Panc1 (cell line): Measurements from ENCODE around the gene ZFP92. TPM values are rescaled to one million over a fixed set of nuclear protein-coding genes. Genes with fewer than 3 reads are reported as not detected.

Experiments
- ATAC-seq: fragments of 200-7000 bp; cut with Tn5 transposase; 2 replicates; pipeline ENCODE4 v1.9.1; 2020; ENCODE audit warnings: mild to moderate bottlenecking, moderate library complexity
- BruUV-seq: library from RNA; stranded (reverse); fragments of 400-500 nt; replicated peaks from 2 replicates; lab custom pipeline; 2021; lab: Mats Ljungman, UMichigan
- CTCF ChIA-PET: fragments of 300-600 bp; sonication (Branson Sonifier 250); formaldehyde crosslinking; loops from one replicate; lab custom pipeline; 2022; ENCODE audit warnings: antibody characterized with exemption; lab: Charles Lee
- POLR2A ChIA-PET: fragments of 300-600 bp; sonication (Branson Sonifier 250); formaldehyde crosslinking; loops from one replicate; lab custom pipeline; 2022; ENCODE audit warnings: antibody characterized with exemption; lab: Charles Lee
- DNase-seq: peaks from one replicate; pipeline ENCODE4 v3.0.0-alpha.2; 2010; ENCODE audit warnings: low read depth, low spot score
- H3K27ac ChIP-seq: 2 replicates; pipeline ENCODE4 v1.5.1; 2011; ENCODE audit warnings: mild to moderate bottlenecking, low read length, inconsistent platforms
- H3K27me3 ChIP-seq: fragments of 200-500 bp; sonication (Bioruptor generic); 2 replicates; pipeline ENCODE4 v1.6.0; 2014; ENCODE audit warnings: low read length, inconsistent platforms; ENCODE audit not compliant: control insufficient read depth, insufficient read depth
- H3K36me3 ChIP-seq: fragments of 200-500 bp; sonication (Bioruptor generic); 2 replicates; pipeline ENCODE4 v1.5.1; 2014; ENCODE audit warnings: inconsistent platforms, mild to moderate bottlenecking, low read length, moderate library complexity; ENCODE audit not compliant: control insufficient read depth, insufficient read depth
- H3K4me1 ChIP-seq: 2 replicates; pipeline ENCODE4 v1.5.1; 2011; ENCODE audit warnings: inconsistent platforms, mild to moderate bottlenecking, low read length, moderate library complexity; ENCODE audit not compliant: control insufficient read depth, insufficient read depth
- H3K4me3 ChIP-seq, 2 experiments: 2 replicates each; pipeline ENCODE4 v1.5.1; 2011 to 2012; ENCODE audit warnings: low read depth in 2 of 2, low read length in 2 of 2, mild to moderate bottlenecking in 2 of 2, inconsistent platforms in 1 of 2, moderate library complexity in 1 of 2
- H3K9me3 ChIP-seq: fragments of 200-500 bp; sonication (Bioruptor generic); 2 replicates; pipeline ENCODE4 v1.5.1; 2014; ENCODE audit warnings: low read depth, mild to moderate bottlenecking, inconsistent platforms, low read length, moderate library complexity; ENCODE audit not compliant: control insufficient read depth, insufficient read depth
- CTCF ChIP-seq: fragments of 450-650 bp; IDR thresholded peaks from 2 replicates; pipeline ENCODE4 v1.5.1; 2017; ENCODE audit warnings: mild to moderate bottlenecking
- POLR2AphosphoS5 ChIP-seq: IDR thresholded peaks from 2 replicates; pipeline ENCODE4 v1.6.1; 2012; ENCODE audit warnings: mild to moderate bottlenecking, low read depth, low read length, moderate library complexity
- REST ChIP-seq, 2 experiments: IDR thresholded peaks; 2 replicates each; pipeline ENCODE4 v1.6.1; 2011 to 2012; ENCODE audit warnings: low read depth in 2 of 2, control low read depth in 1 of 2, low read length in 1 of 2, mild to moderate bottlenecking in 1 of 2, moderate library complexity in 1 of 2; ENCODE audit not compliant: insufficient read depth in 1 of 2
- SIN3A ChIP-seq: IDR thresholded peaks from 2 replicates; pipeline ENCODE4 v1.6.1; 2012; ENCODE audit warnings: low read depth, mild to moderate bottlenecking, low read length, moderate library complexity, borderline replicate concordance; ENCODE audit not compliant: insufficient read depth
- TCF7L2 ChIP-seq: IDR thresholded peaks from 2 replicates; pipeline ENCODE4 v1.6.1; 2011; ENCODE audit warnings: mild to moderate bottlenecking, low read depth, low read length, inconsistent platforms
- in situ Hi-C: cut with HindIII; loops from 2 replicates; pipeline ENCODE4 v1.10.0; 2016; ENCODE audit warnings: low sequenced_read_pairs, low pct_unique_long_range_greater_than_20kb
- intact Hi-C: fragments of 100-400 bp; cut with micrococcal nuclease; formaldehyde crosslinking; loops from one replicate; pipeline ENCODE4 v1.10.0; 2022; ENCODE audit not compliant: unreplicated experiment
- total RNA-seq: library from RNA; stranded (reverse); gene quantifications from one replicate; pipeline ENCODE4 v1.2.1, GENCODE V29; 2021; ENCODE audit not compliant: unreplicated experiment

Gene ZFP92
- total RNA-seq, 1 experiment from 2014 or later: 0.90 TPM

GRCh38 chrX:153380691-153381090 is 30.6 kb upstream of the ZFP92 start:
- intact Hi-C loops: no loop called here
- Histone ChIP-seq H3K27me3 (no peaks in the 10 kb centered on the region), H3K36me3 (no peaks in the 10 kb centered on the region), H3K4me1 (no peaks in the 10 kb centered on the region), H3K9me3 (no peaks in the 10 kb centered on the region), H3K27ac (no peak overlapping the region), H3K4me3 (no peak overlapping the region)
- TF ChIP-seq CTCF (no peak), REST (IDR thresholded peaks at IDR 0.05; ENCODE audit: insufficient read depth in 1 of 2, low read depth in 2 of 2, low read length in 1 of 2) (no peak), TCF7L2 (no peak), SIN3A (no peak), POLR2AphosphoS5 (no peak)
- no TSS peak for BruUV-seq
- ChIA-PET CTCF (no interaction called here), POLR2A (no interaction called here)
- in situ Hi-C loops: no loop called here
- DNase-seq: no peak
- ATAC-seq: no peak

GRCh38 chrX:153381684-153382532 is 29.4 kb upstream of the ZFP92 start:
- no peaks in the 10 kb centered on the region for H3K4me1 ChIP-seq
- intact Hi-C loops: no loop called here
- ChIA-PET CTCF (no interaction called here), POLR2A (no interaction called here)
- ATAC-seq (peak; percentile 55), DNase-seq (no peak)
- TF ChIP-seq REST (IDR thresholded peaks at IDR 0.05; ENCODE audit: insufficient read depth in 1 of 2, low read depth in 2 of 2, low read length in 1 of 2) (no peak), TCF7L2 (no peak)
- in situ Hi-C loops: no loop called here
- H3K27ac ChIP-seq: no peak overlapping the region
- H3K27me3 ChIP-seq: no peaks in the 10 kb centered on the region
- H3K36me3 ChIP-seq: no peaks in the 10 kb centered on the region
- no peak overlapping the region for H3K4me3 ChIP-seq
- no TSS peak for BruUV-seq
- H3K9me3 ChIP-seq: no peaks in the 10 kb centered on the region
